Testis (tissue), 2 donors: Measurements from ENCODE around the gene CUL1.

ENCODE experiments used
- POLR2A ChIP-seq: fragments of 450-650 bp; IDR thresholded peaks from one replicate; pipeline ENCODE4 v1.6.1; 2017; ENCODE audit warnings: antibody characterized with exemption, mild to moderate bottlenecking, moderate library complexity
- TF ChIP-seq, protein P1 (sequence below), 3 experiments: fragments of 450-650 bp in 2 of 3; fragments of 200-600 bp in 1 of 3; sonication (generic) in 1 of 3; IDR thresholded peaks; one replicate each; pipeline ENCODE4 v1.5.1; 2016 to 2019; ENCODE audit warnings: antibody characterized with exemption in 3 of 3, mild to moderate bottlenecking in 2 of 3, moderate library complexity in 1 of 3

DNA sequence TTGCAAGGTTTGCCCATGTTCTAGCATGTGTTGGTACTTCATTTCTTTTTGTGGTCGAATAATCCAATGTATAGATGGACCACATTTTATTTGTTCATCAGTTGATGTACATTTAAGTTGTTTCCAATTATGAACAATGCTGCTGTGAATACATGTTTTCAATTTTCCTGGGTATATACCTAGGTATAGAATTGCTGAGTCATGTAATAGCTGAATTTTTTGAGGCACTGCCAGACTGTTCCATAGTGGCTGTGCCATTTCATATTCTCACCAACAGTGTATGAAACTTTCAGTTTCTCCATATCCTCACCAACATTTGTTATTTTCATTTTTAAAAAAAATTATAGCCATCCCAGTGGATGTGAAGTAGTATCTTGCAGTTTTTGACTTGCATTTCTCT, 94.9 kb downstream of the CUL1 start:
- TF ChIP-seq, protein P1, sequence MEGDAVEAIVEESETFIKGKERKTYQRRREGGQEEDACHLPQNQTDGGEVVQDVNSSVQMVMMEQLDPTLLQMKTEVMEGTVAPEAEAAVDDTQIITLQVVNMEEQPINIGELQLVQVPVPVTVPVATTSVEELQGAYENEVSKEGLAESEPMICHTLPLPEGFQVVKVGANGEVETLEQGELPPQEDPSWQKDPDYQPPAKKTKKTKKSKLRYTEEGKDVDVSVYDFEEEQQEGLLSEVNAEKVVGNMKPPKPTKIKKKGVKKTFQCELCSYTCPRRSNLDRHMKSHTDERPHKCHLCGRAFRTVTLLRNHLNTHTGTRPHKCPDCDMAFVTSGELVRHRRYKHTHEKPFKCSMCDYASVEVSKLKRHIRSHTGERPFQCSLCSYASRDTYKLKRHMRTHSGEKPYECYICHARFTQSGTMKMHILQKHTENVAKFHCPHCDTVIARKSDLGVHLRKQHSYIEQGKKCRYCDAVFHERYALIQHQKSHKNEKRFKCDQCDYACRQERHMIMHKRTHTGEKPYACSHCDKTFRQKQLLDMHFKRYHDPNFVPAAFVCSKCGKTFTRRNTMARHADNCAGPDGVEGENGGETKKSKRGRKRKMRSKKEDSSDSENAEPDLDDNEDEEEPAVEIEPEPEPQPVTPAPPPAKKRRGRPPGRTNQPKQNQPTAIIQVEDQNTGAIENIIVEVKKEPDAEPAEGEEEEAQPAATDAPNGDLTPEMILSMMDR (IDR thresholded peaks at IDR 0.05), result no peak
- TF ChIP-seq POLR2A, result no peak
